ENCODE measurements around the gene SIK2. TPM values are rescaled to one million over a fixed set of nuclear protein-coding genes. Genes with fewer than 3 reads are reported as not detected.

SIK2 gene
- total RNA-seq, 1 donor from 2014 or later, result 14.3 TPM

DNA sequence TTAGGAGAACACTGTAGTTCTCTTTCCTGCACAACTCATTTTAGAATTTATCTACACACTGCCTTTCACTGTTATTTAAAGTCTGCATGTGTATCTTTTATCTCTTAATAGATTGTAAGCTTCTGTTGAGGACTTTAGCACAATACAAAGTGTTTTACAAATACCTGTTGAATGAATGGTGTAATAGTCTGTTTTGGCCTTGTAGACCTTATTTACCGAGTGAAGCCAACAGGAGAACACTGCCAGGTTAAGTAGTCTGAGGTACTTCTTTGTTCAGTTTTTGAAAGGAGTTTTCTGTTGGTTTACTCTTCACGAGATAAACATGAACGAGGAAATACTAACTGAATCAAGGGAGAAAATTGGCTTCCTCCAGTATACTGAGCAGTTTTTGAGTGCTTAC, 31.0 kb downstream of the SIK2 start:
- peaks cover 10% of the 10 kb centered on the region for H3K79me2 ChIP-seq (ENCODE audit: insufficient read depth, low read length)
- Mint-ChIP-seq H3K27me3 (ENCODE audit: low read depth, unreplicated experiment) (no peaks in the 10 kb centered on the region), H3K27ac (ENCODE audit: unreplicated experiment) (peak overlapping the region; percentile 27), H3K4me1 (ENCODE audit: low read depth, unreplicated experiment) (peaks cover 31% of the 10 kb centered on the region), H3K9me3 (ENCODE audit: unreplicated experiment) (no peaks in the 10 kb centered on the region), H3K4me3 (ENCODE audit: unreplicated experiment) (no peak overlapping the region), H3K36me3 (ENCODE audit: low read depth, unreplicated experiment) (peaks cover 7% of the 10 kb centered on the region)
- no peak overlapping the region for H3K4me3 ChIP-seq (ENCODE audit: insufficient read depth, low read depth, low read length)
- TF ChIP-seq EZH2 (IDR thresholded peaks at IDR 0.05; ENCODE audit: insufficient read depth, low read length), result no peak
- TF ChIP-seq, protein P1, sequence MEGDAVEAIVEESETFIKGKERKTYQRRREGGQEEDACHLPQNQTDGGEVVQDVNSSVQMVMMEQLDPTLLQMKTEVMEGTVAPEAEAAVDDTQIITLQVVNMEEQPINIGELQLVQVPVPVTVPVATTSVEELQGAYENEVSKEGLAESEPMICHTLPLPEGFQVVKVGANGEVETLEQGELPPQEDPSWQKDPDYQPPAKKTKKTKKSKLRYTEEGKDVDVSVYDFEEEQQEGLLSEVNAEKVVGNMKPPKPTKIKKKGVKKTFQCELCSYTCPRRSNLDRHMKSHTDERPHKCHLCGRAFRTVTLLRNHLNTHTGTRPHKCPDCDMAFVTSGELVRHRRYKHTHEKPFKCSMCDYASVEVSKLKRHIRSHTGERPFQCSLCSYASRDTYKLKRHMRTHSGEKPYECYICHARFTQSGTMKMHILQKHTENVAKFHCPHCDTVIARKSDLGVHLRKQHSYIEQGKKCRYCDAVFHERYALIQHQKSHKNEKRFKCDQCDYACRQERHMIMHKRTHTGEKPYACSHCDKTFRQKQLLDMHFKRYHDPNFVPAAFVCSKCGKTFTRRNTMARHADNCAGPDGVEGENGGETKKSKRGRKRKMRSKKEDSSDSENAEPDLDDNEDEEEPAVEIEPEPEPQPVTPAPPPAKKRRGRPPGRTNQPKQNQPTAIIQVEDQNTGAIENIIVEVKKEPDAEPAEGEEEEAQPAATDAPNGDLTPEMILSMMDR (IDR thresholded peaks at IDR 0.05; ENCODE audit: insufficient read depth, low read depth, low read length), result no peak
- peak overlapping the region; percentile 54 for H3K4me2 ChIP-seq (ENCODE audit: low read length)
- H2AFZ ChIP-seq (ENCODE audit: low read depth, low read length), result no peak overlapping the region
- FAIRE-seq, result no peak
- H4K20me1 ChIP-seq (ENCODE audit: insufficient read depth, low read length), result no peaks in the 10 kb centered on the region
- H3K27me3 ChIP-seq (ENCODE audit: insufficient read depth, low read length), result no peaks in the 10 kb centered on the region
- peak overlapping the region; percentile 48 for H3K27ac ChIP-seq (ENCODE audit: low read depth, low read length)
- no peaks in the 10 kb centered on the region for H3K9me3 ChIP-seq (ENCODE audit: insufficient read depth, low read depth, low read length)
- H3K4me1 ChIP-seq (ENCODE audit: insufficient read depth, low read length), result peaks cover 52% of the 10 kb centered on the region
- H3K9ac ChIP-seq (ENCODE audit: low read length), result no peak overlapping the region
- H3K36me3 ChIP-seq (ENCODE audit: insufficient read depth, low read length), result peaks cover 2% of the 10 kb centered on the region
- DNase-seq (ENCODE audit: low read depth), result no peak

DNA sequence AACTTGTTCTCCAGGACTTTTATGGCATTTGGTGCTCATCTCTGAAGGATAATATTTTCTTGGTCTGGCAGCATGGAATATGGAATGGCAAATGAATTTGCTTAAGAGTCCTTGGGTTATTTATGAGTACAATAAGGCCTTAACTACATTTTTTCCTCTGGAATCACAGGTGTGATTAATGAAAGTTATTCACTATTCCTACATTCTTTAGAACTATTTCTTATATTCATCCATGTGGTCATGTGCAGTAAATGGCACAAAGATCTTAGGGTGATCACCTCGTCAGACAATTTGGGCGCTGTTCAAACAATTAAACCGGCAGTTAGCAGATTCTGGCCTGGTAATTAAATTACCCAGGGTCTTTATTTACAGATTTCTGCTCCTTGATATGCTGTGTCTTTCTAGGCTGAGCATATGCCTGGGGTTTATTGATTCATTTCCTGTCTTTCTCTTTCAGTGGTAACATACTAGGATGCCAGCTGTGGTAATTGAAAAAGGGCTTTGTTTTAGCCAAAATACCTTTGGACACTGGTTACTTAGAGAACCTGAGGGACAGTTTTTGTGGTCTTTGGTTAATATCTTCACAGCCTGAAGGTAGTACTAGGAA, 31.6 kb downstream of the SIK2 start:
- Mint-ChIP-seq H3K4me3 (ENCODE audit: unreplicated experiment) (no peak overlapping the region), H3K27ac (ENCODE audit: unreplicated experiment) (peak overlapping the region; percentile 6), H3K4me1 (ENCODE audit: low read depth, unreplicated experiment) (peaks cover 31% of the 10 kb centered on the region), H3K36me3 (ENCODE audit: low read depth, unreplicated experiment) (peaks cover 4% of the 10 kb centered on the region), H3K9me3 (ENCODE audit: unreplicated experiment) (no peaks in the 10 kb centered on the region), H3K27me3 (ENCODE audit: low read depth, unreplicated experiment) (no peaks in the 10 kb centered on the region)
- Histone ChIP-seq H3K9ac (ENCODE audit: low read length) (peak overlapping the region; percentile 11), H3K4me1 (ENCODE audit: insufficient read depth, low read length) (peaks cover 52% of the 10 kb centered on the region), H3K27ac (ENCODE audit: low read depth, low read length) (peak overlapping the region; percentile 48), H4K20me1 (ENCODE audit: insufficient read depth, low read length) (no peaks in the 10 kb centered on the region), H3K27me3 (ENCODE audit: insufficient read depth, low read length) (no peaks in the 10 kb centered on the region), H3K4me2 (ENCODE audit: low read length) (peak overlapping the region; percentile 54), H3K4me3 (ENCODE audit: insufficient read depth, low read depth, low read length) (no peak overlapping the region), H2AFZ (ENCODE audit: low read depth, low read length) (no peak overlapping the region), H3K79me2 (ENCODE audit: insufficient read depth, low read length) (peaks cover 10% of the 10 kb centered on the region), H3K9me3 (ENCODE audit: insufficient read depth, low read depth, low read length) (no peaks in the 10 kb centered on the region), H3K36me3 (ENCODE audit: insufficient read depth, low read length) (peaks cover 2% of the 10 kb centered on the region)
- TF ChIP-seq, protein P1 (IDR thresholded peaks at IDR 0.05; ENCODE audit: insufficient read depth, low read depth, low read length), result no peak
- TF ChIP-seq EZH2 (IDR thresholded peaks at IDR 0.05; ENCODE audit: insufficient read depth, low read length), result no peak
- FAIRE-seq (no peak), DNase-seq (ENCODE audit: low read depth) (peak; percentile 55)

DNA sequence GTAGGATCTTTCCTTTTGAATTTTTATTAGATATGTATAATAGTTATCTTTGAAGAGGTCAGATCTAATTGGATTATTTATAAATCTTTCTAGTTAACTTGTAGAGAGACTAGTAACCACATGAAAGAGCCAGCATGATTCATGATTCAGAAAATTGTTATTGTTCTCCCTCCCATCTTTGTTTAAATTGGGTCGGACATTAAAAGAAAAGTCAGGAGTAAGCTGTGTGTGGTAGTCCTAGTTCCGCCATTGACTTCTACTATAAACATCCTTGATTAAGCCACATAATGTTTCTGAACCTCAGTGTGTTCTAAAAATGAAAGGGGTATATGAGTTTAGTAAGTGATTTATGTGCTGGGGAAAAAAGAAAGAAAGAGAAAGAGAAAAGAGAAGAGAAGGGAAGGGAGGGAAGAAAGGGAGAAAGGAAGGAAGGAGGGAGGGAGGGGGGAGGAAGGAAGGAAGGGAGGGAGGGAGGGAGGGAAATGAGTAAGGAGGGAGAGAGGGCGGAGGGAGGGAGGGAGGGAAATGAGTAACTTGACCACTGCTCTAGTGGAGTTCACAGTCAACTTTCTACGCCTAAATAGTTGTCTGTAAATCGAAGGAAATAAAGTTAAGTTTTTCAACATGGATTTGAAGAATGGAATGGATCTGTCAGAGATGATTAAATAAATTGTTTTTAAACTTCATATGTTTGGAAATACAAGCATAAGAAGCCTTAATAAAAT, 32.9 kb downstream of the SIK2 start:
- peaks cover 13% of the 10 kb centered on the region for H3K79me2 ChIP-seq (ENCODE audit: insufficient read depth, low read length)
- peak overlapping the region; percentile 76 for H3K4me2 ChIP-seq (ENCODE audit: low read length)
- no peak for TF ChIP-seq EZH2 (IDR thresholded peaks at IDR 0.05; ENCODE audit: insufficient read depth, low read length)
- TF ChIP-seq, protein P1 (IDR thresholded peaks at IDR 0.05; ENCODE audit: insufficient read depth, low read depth, low read length), result no peak
- H2AFZ ChIP-seq (ENCODE audit: low read depth, low read length), result no peak overlapping the region
- Mint-ChIP-seq H3K4me3 (ENCODE audit: unreplicated experiment) (no peak overlapping the region), H3K27me3 (ENCODE audit: low read depth, unreplicated experiment) (no peaks in the 10 kb centered on the region), H3K4me1 (ENCODE audit: low read depth, unreplicated experiment) (peaks cover 40% of the 10 kb centered on the region), H3K27ac (ENCODE audit: unreplicated experiment) (no peak overlapping the region), H3K36me3 (ENCODE audit: low read depth, unreplicated experiment) (peaks cover 3% of the 10 kb centered on the region), H3K9me3 (ENCODE audit: unreplicated experiment) (no peaks in the 10 kb centered on the region)
- no peak overlapping the region for H3K4me3 ChIP-seq (ENCODE audit: insufficient read depth, low read depth, low read length)
- H3K4me1 ChIP-seq (ENCODE audit: insufficient read depth, low read length), result peaks cover 57% of the 10 kb centered on the region
- peak; percentile 74 for DNase-seq (ENCODE audit: low read depth)
- H3K36me3 ChIP-seq (ENCODE audit: insufficient read depth, low read length), result peaks cover under 1% of the 10 kb centered on the region
- H3K9ac ChIP-seq (ENCODE audit: low read length), result peak overlapping the region; percentile 53
- H3K27me3 ChIP-seq (ENCODE audit: insufficient read depth, low read length), result no peaks in the 10 kb centered on the region
- H3K9me3 ChIP-seq (ENCODE audit: insufficient read depth, low read depth, low read length), result no peaks in the 10 kb centered on the region
- H3K27ac ChIP-seq (ENCODE audit: low read depth, low read length), result peak overlapping the region; percentile 78
- FAIRE-seq, result peak; percentile 41
- no peaks in the 10 kb centered on the region for H4K20me1 ChIP-seq (ENCODE audit: insufficient read depth, low read length)
